ENCODE data around the gene ING1. TPM values are rescaled to one million over a fixed set of nuclear protein-coding genes. Genes with fewer than 3 reads are reported as not detected.

Gene ING1
- total RNA-seq, 2 donors from 2014 or later: 11.6 to 26.3 TPM

DNA sequence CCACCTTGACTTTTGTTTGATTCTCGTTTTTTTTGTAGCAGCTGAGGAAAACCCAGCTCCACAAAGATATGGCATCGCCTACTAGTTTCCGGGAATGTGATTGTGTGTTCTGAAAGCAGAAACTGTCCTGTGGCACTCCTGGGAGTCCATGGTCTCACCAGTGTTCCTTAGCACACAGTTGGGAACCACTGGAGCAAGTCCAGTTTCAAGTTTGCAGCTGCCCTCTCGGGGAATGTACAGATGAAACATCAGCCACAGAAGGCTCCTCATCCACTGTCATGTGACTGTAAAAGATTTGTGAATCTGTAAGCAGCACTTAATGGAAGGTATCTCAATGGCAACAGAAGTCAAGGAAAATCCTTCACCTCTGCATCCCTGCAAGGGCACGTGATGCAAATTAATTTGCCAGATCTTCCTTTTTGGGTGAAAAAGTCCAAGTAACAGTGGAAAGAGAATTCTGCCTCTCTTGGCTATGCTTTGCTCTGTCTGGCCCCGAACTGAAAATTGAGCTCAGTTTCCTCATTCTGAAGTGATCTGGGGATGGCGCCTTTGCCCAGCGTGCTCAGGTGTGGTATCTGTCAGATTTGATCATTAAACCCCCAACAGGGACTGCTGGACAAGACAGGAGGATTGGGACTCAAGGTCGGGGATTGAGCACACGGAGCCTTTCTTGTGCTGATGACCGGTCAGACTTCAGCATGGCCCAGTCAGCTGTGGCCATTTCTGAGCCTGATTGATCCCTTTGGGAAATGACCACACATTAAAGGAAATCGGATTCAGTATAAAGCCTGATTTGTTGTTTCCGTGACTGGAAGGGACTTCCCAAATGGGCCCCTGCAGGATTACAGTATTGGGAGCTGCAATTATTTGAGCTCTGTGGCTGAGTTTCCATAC is 58.8 kb downstream of the ING1 start:
- Histone ChIP-seq H3K36me3 (no peaks in the 10 kb centered on the region), H3K27me3 (replicated peaks; ENCODE audit: insufficient read depth) (no peaks in the 10 kb centered on the region), H3K27ac (no peak overlapping the region), H3K4me1 (ENCODE audit: control insufficient read depth in 1 of 2, low read depth in 2 of 2) (no peaks in the 10 kb centered on the region), H3K4me3 (no peak overlapping the region), H3K9me3 (no peaks in the 10 kb centered on the region)
- TF ChIP-seq, protein P1, sequence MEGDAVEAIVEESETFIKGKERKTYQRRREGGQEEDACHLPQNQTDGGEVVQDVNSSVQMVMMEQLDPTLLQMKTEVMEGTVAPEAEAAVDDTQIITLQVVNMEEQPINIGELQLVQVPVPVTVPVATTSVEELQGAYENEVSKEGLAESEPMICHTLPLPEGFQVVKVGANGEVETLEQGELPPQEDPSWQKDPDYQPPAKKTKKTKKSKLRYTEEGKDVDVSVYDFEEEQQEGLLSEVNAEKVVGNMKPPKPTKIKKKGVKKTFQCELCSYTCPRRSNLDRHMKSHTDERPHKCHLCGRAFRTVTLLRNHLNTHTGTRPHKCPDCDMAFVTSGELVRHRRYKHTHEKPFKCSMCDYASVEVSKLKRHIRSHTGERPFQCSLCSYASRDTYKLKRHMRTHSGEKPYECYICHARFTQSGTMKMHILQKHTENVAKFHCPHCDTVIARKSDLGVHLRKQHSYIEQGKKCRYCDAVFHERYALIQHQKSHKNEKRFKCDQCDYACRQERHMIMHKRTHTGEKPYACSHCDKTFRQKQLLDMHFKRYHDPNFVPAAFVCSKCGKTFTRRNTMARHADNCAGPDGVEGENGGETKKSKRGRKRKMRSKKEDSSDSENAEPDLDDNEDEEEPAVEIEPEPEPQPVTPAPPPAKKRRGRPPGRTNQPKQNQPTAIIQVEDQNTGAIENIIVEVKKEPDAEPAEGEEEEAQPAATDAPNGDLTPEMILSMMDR (IDR thresholded peaks at IDR 0.05): no peak
- DNase-seq (ENCODE audit: low spot score): no peak
- no peak for ATAC-seq (ENCODE audit: insufficient number of reproducible peaks, low FRiP score, low read depth)

Other genes starting within 250 kb of the ING1 start
- 10 to 100 TPM; 22.6 to 34.5 TPM for gene RAB20, start 152.0 kb upstream of the ING1 start, total RNA-seq
- gene NAXD, start 98.2 kb upstream of the ING1 start, total RNA-seq: 10 to 100 TPM; 24.9 to 31.4 TPM
- gene CARS2, start 7.6 kb upstream of the ING1 start, total RNA-seq: 10 to 100 TPM; 45.9 to 70.4 TPM
- 100 to 1,000 TPM; 195 to 200 TPM for gene ANKRD10, start 201.4 kb downstream of the ING1 start, total RNA-seq

All from thoracic aorta (tissue), 2 donors.